HCEC 1CT (cell line): ENCODE data around the gene EEA1.
"Not testable (repeated sequence)": the region's sequence is repeated elsewhere in the genome, so short reads cannot be mapped to it uniquely, and the experiment has no call there.

Source experiments
- DNase-seq: peaks from one replicate; pipeline ENCODE4 v3.0.0-alpha.2; 2017

Gene EEA1

DNA sequence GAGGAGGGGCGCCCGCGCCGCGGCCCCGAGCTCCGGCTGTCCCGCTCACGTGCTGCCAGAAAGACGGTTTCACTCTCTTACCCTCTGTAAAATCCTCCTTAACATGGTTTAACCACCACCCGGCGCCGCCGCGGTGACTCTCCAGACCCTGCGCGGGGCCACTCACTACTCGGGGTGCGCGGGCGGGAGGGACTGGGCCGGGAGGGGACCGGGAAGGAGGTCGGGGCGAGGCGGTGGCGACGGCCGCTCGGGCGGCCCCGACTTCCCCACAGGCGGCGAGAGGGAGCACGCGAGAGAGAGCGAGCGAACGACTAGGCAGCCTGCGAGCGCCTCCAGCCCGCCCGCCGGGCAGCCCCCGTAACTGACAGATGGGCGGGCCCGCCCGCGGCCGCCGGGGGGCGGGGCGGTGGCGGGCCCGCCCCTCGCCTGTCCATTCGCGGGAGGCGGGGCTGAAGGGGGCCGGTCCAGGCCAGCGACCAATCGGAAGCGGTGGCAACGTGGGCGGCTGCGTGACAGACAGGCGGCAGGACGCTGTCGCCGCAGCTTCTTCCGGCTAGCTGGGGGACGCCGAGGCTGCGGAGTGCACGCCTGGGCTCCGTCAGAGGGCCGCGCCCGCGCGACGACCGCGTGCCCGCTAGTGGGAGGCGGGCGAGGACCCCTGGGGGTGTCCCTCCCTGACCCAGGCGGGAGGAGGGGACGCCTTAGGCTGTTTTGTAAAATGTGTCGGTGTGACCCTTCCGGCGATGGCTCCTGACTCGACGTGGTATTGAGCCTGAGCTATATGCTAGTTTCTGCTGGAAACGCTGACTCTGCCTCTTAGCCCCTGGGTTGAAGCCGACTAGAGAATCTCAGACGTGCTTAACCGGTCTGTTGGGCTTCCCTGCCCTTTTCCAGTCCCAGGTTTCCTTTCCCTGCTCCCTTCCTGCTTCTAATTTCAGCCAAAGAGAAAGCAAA, at the start of gene EEA1:
TSS of gene EEA1 (minus strand) at position 334 of the 954 bp plus-strand sequence. CDS start at position 105, 229 bp downstream.
- peak; percentile 96 for DNase-seq

DNA sequence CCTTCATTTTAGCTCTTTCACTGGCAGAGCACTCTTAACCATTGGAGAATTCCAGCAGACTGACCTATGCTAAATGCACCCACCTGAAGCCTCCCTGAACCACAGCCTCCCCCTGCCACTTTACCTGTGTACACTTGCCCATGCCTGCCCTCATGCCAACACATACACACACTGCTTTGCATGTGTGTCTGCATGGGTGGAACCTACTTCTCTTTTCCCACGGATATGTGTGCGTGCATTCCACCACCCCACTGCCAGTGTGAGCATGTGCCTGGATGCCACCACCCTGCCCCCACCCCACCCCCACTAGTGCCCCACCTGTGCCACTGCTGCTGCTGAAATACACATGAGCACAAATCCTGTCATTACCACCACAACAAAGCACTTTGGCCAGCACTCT, 49.5 kb upstream of the EEA1 start:
- no peak for DNase-seq

DNA sequence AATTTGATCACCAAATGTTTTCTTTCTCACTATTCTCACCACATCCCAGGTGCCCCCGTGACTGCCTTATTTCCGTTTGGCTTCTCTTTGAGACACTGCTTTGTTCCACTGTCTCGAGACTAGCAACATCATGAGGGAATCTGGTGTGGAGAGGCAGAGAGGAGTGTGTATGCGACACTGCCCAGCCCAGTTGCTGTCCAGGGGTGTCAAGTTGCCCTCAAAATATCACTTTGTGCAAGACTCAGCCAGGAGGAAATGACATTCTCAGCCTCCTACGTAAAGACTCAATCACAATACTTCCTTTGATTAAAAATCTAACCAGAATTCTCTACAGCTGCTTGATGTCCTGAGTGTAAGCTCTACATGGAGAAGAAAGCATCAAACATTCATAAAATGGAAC, 48.2 kb upstream of the EEA1 start:
- DNase-seq = no peak

DNA sequence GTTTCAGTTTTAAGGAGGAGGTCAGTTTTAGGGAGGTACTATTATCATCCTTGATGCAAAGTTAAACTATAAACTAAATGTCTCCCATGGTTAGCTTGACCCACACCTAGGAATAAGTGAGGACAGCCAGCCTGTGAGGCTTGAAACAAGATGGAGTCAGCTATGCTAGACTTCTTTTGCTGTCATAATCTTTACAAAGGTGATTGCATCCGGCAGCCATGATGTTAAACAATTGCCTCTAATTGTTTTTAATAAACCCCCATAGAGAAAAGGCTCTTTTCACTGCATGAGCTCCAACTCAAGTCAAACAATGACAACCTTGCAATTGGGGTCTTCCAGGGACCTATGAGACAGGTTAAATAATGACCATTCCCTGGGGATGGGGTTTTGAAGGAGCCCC, 45.7 kb upstream of the EEA1 start:
- no peak for DNase-seq

DNA sequence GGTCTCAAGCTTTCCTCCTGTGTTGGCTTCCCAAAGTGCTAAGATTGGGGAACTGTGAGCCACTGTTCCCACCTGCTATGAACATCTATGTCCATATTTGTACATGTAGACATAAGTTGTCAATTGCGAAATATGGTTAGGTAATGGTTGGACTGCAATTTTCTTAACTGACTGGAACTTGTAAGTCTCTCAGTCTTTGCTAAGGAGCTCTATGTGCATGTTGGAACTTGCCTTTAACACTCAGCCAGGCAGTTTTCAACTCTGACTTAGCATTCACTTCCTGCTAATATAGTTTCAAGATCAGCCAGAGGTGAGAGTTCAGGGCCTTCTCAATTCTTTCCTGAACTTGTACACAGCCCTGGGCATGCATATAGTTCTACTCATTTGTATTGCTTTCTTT, 44.5 kb upstream of the EEA1 start:
- DNase-seq = peak; percentile 89

DNA sequence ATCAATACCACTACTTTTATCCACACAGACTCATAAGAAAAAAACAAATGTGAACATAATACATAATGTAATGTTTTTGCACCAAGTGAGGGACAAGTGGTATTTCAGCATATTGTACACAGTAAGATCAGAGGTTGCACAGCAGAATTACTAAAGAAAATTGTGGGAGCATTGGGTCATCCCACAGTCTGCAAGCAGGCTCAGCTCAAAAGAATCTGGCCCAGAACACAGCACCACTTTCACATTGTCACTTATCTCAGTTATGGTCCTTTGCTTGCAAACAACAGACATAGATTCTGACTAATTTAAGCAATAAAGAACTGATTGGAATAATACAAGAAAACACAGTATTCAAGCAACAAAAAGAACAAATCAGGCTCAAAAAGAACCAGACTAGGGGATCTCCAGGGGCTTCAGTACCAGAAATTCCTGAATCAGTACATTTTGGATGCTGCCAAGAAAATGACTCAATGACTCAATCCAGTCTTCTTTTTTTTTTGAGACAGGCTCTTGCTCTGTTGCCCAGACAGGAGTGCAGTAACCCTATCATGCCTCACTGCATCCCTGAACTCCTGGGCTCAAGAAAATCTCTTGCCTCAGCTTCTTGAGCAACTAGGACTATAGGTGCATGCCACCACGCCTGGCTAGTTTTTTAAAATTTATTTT, 42.9 kb upstream of the EEA1 start:
- DNase-seq = peak; percentile 92

DNA sequence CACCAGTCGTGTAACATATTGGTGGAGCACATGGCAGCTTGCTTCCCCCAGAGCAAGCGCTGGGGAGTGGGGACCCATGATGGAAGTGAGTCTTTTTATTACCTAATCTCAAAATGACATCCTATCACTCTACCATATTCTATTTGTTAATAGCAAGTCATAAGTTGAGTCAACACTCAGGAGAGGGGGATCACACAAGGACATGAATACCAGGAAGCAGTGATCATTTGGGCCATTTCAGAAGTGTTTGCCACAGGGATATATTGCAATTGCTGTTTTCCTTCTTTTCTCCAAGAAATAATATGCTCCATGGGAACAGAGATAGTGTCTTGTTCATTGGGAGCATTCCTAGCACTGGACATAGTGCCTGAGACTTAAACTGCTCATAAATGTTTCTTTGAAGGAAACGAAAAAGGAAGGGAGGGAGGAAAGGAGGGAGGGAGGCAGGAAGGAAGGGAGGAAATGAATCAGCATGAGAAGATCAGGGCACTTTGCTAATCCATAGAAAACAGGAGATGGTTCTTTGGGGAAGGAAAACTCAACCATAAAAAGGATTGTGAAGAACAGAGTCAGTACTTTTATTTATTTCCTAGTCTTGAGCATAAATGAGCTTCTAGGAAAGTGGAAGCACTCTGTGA, 39.2 kb upstream of the EEA1 start:
- DNase-seq = peak; percentile 65

DNA sequence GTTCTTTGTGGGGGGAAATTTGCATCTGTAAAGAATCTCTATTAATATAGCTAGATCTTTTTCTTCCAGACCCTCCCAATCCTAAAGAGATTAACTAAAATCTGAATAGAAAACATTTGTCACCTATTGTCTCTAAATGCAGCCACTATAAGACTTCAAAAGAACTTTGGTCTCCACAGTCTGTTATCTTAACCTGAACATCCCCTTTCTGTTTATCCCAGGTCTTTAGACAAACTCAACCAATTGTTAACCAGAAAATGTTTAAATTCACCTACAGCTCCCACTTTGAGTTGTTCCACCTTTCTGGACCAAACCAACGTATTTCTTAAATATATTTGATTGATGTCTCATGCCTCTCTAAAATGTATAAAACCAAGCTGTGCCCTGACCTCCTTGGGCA, 35.3 kb upstream of the EEA1 start:
- DNase-seq = not testable (repeated sequence)

DNA sequence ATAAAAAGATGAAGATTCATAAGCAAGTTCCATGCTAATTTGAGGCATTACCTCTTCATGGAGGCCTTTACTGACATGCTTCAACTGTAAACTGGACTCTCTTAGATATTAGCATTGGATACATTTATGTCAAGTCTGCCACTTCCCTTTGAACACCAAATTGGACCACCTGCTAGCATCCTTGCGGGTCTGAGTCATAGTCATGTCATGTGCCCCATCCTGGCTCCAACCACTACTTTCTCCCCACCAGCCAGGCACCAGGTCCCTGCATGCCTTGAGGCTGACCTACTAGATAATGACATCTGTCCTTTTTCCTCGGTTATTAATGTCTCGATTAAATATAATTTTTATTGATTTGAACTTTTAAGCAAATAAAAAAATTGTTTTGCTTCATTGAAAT, 32.9 kb upstream of the EEA1 start:
- peak; percentile 45 for DNase-seq

DNA sequence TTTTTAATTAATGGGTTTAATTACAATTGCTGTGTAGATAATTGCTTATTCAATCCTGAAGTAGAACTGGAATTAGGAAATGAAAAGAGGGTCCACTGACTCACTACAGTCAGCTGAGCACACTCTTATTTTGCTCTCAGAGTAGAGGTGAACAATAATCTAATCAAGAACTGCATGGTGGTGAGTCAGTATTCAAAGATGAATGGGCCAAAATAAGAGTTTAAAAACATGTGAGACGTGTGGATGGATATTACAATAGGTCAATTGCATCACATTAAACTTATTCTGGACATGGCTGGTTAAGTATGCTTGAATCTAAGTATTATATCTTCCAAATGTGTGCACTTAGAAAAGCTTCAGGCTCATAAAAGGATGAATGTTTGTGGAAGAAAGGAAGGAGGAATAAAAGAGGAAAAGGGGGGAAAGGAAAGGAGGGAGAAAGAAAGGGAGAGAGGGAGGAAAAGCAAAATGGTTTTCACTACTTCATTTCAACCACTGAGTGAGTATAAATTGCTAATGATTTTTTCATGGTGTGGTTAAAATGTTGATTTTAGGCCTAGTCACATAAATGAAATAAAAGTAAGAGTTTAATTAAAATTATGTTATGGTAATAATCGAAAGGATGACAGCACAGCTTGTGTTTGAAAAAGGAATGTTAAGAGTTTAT, 27.0 kb upstream of the EEA1 start:
- peak; percentile 84 for DNase-seq

DNA sequence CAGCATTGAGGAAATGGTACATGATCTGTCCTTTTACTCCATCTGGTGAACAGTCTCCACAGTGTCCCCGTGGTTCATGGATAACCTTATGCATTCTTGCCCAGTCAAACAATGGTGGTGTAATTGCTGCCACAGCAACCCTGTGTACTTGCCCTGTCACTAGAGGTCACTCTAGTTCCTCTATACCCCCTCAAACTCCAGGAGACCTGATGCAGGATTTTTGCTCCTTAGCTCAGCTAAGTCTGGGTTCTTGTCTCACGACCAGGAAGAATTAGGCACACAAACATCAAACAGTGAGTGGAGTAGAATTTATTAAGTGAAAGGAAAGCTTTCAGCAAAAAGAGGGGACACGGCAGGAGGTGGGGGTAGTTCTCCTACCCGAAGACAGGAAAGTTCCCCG, 24.7 kb upstream of the EEA1 start:
- DNase-seq = no peak

DNA sequence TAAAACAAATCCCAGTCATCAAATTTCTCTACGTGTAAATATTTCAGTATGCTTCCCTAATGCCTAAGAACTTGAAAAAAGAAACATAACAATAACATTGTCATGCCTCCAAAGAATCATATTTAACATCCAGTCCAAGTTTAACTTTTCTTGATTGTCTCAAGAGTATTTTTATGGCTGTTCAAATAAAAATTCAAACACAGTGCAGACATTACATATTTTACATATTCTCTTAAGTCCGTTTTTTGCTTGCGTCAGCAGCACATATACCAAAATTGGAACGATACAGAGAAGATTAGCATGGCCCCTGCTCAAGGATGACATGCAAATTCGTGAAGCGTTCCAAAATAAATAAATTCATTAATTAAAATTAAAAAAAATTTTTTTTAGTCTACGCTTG, 23.3 kb upstream of the EEA1 start:
- no peak for DNase-seq

DNA sequence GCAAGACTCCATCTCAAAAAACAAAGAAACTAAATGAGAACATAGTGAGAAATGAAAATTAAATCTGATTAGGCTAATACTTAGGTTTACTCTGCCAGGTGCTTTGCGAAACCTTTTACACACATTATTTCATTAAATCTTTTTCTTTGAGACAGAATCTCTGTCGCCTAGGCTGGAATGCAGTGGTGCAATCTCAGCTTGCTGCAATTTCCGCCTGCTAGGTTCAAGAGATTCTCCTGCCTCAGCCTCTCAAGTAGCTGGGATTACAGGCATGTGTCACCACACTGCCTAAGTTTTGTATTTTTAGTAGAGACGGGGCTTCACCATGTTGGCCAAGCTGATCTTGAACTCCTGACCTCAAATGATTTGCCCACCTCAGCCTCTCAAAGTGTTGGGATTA, 21.9 kb upstream of the EEA1 start:
- no peak for DNase-seq

DNA sequence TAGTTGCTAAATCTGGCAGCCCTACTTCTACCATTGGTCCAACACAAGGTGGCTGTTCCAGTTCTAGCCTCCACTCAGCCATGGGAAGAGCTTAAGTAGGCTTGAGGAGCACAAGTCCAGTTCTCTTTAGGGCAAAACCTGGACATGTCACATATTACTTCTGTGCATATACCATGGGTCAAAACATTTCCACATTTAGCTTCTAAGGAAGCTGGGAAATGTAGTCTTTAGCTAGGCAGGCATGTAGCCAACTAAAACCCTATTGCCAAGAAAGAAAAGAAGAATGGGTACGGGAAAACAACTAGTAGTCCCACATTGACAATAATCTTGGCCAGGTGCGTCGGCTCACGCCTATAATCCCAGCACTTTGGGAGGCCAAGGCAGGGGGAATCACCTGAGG, 20.9 kb upstream of the EEA1 start:
- DNase-seq = no peak

DNA sequence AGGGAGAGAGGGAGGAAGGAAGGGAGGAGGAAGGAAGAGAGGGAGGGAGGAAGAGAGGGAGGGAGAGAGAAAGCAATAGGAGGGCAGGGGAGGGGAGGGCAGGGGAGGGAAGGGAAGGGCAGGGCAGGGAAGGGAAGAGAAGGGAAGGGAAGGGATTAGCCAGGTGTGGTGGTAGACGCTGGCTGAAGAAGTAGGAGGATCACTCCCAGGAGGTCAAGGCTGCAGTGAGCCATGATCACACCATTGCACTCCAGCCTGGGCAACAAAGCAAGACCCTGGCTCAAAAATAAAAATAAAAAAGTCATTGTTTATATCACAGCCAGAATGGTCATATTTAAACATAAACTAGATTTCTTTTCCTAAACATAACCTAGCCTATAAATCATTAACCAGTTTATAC, 20.4 kb upstream of the EEA1 start:
- DNase-seq = no peak

DNA sequence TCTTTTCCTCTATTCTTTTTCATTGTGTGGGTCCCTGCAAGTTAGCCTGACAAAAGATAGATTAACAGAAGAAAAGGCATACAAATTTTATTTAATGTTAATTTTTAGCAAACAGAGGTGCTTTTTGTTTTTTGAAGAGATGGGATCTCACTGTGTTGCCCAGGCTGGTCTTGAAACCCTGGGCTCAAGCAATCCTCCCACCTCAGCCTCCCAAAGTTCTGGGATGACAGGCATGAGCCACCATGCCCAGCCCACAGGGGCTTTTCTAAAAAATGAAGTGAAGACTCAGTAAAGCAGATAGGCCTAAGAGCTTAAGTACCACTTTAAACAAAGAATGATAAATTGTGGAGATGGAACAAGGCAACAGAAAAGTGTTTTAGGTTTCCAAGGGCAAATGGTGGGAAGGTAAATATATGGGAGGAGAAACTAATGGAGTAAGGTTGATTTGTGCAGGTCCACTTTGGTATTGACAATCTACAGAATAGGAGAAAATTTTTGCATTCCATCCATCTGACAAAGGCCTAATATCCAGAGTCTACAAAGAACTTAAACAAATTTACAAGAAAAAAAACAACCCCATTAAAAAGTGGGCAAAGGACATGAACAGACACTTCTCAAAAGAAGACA, 18.6 kb upstream of the EEA1 start:
- DNase-seq = no peak

DNA sequence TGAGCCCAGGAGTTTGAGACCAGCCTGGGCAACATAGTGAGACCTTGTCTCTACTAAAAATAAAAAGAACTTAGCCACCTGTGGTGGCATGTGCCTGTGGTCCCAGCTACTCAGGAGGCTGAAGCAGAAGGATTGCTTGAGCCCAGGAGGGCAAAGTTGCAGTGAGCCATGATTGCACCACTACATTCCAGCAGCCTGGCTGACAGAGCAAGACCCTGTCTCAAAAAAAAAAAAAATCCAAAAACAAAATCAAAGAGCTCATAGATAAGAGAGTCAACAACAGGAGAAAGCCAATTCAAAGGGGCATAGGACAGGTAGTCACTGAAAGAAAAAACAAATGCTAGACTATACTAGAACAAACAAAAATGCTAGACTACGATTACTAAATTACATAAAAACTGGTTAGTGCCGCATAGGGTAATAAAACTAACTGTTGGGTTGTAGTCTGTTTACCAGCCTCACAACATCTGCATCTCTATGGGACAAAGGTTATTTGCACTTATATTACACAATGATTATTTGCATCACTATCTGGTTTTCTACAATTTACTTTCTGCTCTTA, 16.6 kb upstream of the EEA1 start:
- DNase-seq = no peak

DNA sequence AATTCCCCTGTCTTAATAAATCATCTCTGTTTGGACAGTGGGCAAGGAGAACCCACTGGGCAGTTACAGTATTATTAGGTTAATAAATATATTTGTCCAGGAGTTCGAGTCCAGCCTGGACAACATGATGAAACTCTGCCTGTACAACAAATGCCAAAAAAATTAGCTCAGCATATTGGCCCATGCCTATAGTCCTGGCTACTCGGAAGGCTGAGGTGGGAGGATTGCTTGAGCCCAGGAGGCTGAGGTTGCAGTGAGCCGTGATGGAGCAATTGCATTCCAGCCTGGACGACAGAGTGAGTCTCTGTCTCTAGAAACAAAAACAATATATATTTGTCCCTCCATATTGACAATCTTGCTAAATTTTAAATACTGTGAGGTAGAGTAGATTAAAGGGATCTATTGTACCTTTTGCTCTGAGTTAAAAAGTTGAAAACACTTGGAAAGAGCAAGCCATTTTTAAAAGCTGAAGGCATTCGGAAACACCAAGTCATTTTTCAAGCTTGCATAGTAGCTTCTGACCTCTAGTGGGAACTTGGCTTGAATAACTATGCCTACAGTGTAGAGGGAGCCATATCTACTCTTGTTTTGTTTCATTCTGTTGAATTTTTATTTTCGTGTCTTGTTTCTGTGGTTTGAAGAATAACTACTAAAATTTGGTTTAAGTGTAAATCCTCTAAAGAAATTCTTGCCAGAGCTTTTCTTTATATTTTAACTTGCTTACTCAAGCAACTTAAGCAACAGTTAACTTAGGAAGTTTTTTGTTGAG, 14.6 kb upstream of the EEA1 start:
- DNase-seq = peak; percentile 61

DNA sequence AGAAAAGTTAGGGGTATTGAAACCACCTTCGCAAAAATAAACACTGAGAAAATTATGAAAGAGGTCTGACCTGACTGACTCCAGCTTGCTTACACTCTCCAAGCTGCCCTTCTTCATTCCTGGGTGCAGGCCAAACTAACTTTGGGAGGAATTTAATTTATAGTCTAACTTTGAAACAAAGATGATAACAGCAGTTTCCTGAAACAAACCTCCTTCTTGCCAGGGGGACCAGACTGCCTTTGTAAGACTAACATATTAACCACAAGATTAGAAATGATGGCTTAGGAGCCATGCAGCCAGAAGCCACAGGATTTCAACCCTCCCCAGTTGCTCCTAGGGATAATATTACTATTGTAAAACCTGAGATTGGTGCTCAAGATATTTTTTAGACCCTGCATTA, 13.8 kb upstream of the EEA1 start:
- peak; percentile 61 for DNase-seq

DNA sequence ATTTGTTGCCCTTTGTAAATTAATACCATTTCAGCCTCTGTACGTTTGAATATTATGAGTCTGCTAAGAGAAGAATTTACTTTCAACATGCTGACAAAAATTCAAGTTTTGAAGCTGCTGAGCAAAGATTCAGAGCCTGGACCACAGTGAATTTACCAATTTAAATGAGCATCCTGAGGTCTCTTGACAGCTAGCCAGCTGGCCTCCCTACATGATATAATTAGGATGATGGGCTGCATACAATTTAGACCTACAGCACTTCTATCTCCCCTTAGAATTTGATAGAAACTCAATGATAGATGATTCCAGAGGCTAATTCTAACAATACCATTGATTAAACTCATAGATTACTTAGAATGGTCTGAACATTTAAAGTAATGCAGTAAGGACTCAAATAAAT, 10.0 kb upstream of the EEA1 start:
- no peak for DNase-seq

DNA sequence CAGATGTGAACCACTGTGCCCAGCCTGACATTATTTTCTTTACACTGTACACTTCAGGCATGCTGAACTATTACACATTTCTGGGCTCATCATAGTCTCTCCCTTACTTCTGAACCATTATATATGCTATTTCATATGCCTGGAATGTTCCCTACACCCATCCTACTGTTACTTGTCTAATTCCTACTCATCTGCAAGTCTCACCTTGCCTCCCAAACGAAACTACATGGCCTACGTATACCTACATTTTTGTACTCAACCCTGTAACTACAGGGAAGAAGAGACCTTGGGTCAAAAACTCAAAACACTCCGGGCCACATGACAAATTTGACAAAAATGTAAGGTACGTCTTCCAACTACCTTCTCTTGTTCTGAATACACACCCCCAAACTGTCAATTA, 9.5 kb upstream of the EEA1 start:
- no peak for DNase-seq

DNA sequence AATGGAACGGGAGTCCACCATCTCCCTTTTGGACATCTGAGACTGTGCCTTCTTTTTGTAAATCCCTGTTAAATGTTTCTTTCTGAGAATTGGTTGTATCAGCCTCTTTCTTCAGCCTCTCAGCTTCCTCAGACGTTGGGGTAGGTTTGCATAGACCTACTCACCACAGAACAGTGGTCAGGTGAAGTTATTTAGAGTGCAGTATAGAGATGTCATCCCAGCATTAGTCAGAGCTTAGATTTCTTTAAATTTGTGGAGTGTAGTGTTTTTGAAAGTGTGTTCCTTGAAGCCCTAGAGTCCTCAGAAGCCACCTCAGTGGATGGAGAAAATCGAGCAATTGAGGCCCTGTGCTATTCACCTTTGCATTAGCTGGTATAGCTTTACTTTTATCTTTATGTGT, 8.9 kb upstream of the EEA1 start:
- DNase-seq = no peak
